ENCODE data around the gene RAD23A. TPM values are rescaled to one million over a fixed set of nuclear protein-coding genes. Genes with fewer than 3 reads are reported as not detected.
"Not testable (repeated sequence)": the region's sequence is repeated elsewhere in the genome, so short reads cannot be mapped to it uniquely, and the experiment has no call there.

RAD23A gene
- total RNA-seq, 2 donors from 2014 or later = 78.5 to 121 TPM

- Histone ChIP-seq H3K9me3 (no peaks in the 10 kb centered on the region), H3K36me3 (peaks cover 3% of the 10 kb centered on the region), H3K27me3 (no peaks in the 10 kb centered on the region), H3K4me3 (peak overlapping the region; percentile 99), H3K9ac (ENCODE audit: low read depth in 2 of 2, low read length in 2 of 2) (peak overlapping the region in 1 of 2 donors; percentile 39), H3K27ac (peak overlapping the region; percentile 83), H3K4me1 (peaks cover 6% of the 10 kb centered on the region)
- intact Hi-C loops (cut with DNase I) = no loop called here
- TF ChIP-seq CTCF (IDR thresholded peaks at IDR 0.05) = no peak
- no peak for DNase-seq
Measured at GRCh38 chr19:12955996-12956395, 10.3 kb downstream of the RAD23A start.

- H3K27me3 ChIP-seq = no peaks in the 10 kb centered on the region
- DNase-seq = peak; percentile 80
- H3K9me3 ChIP-seq = no peaks in the 10 kb centered on the region
- peaks cover 3% of the 10 kb centered on the region for H3K36me3 ChIP-seq
- intact Hi-C loops (cut with DNase I) = no loop called here
- H3K4me1 ChIP-seq = peaks cover 6% of the 10 kb centered on the region
- no peak for TF ChIP-seq CTCF (IDR thresholded peaks at IDR 0.05)
- H3K4me3 ChIP-seq = peak within 1 kb of the TSS; percentile 99
- peak within 1 kb of the TSS; percentile 83 for H3K27ac ChIP-seq
- peak within 1 kb of the TSS; percentile 58 to 75 for H3K9ac ChIP-seq (ENCODE audit: low read depth in 2 of 2, low read length in 2 of 2)
Measured at GRCh38 chr19:12956446-12957388, 11.1 kb downstream of the RAD23A start, which contains the start of gene GADD45GIP1. Gene GADD45GIP1, minus strand, starts transcription at chr19:12957223. Its CDS starts 11 bp downstream, at chr19:12957212.

- H3K9me3 ChIP-seq; H3K36me3 ChIP-seq; H3K4me1 ChIP-seq; DNase-seq; H3K27me3 ChIP-seq; intact Hi-C loops (cut with DNase I): not testable (repeated sequence)
- peak overlapping the region; percentile 83 for H3K27ac ChIP-seq
- H3K4me3 ChIP-seq = peak overlapping the region; percentile 99
- peak overlapping the region; percentile 58 to 75 for H3K9ac ChIP-seq (ENCODE audit: low read depth in 2 of 2, low read length in 2 of 2)
Measured at GRCh38 chr19:12957389-12957952, 11.8 kb downstream of the RAD23A start.

GRCh38 chr19:12959481-12959880 is 13.8 kb downstream of the RAD23A start:
- no peak for TF ChIP-seq CTCF (IDR thresholded peaks at IDR 0.05)
- H3K9ac ChIP-seq (ENCODE audit: low read depth in 2 of 2, low read length in 2 of 2) = no peak overlapping the region
- no peak for DNase-seq
- no peak overlapping the region for H3K27ac ChIP-seq
- intact Hi-C loops (cut with DNase I) = no loop called here
- no peak overlapping the region for H3K4me3 ChIP-seq
- H3K9me3 ChIP-seq = no peaks in the 10 kb centered on the region
- no peaks in the 10 kb centered on the region for H3K36me3 ChIP-seq
- no peaks in the 10 kb centered on the region for H3K27me3 ChIP-seq
- H3K4me1 ChIP-seq = peaks cover 3% of the 10 kb centered on the region

GRCh38 chr19:12965017-12965811 is 19.6 kb downstream of the RAD23A start:
- peak; percentile 96 for TF ChIP-seq CTCF (IDR thresholded peaks at IDR 0.05)
- H3K27ac ChIP-seq = peak overlapping the region; percentile 51
- intact Hi-C loops (cut with DNase I) = no loop called here

More at GRCh38 chr19:12965017-12965811, 19.6 kb downstream of the RAD23A start:
- H3K9ac ChIP-seq (ENCODE audit: low read depth in 2 of 2, low read length in 2 of 2) = peak overlapping the region; percentile 49 to 62
- no peaks in the 10 kb centered on the region for H3K27me3 ChIP-seq
- no peaks in the 10 kb centered on the region for H3K9me3 ChIP-seq
- peaks cover 3% of the 10 kb centered on the region for H3K4me1 ChIP-seq
- H3K4me3 ChIP-seq = peak overlapping the region; percentile 42
- H3K36me3 ChIP-seq = no peaks in the 10 kb centered on the region
- DNase-seq = peak; percentile 91

Data from colonic mucosa (tissue), 4 donors.